HG02763 (cell line): ENCODE measurements around the gene E2F6.

Source experiments
- ATAC-seq: cut with Tn5 transposase; IDR thresholded peaks from one replicate; pipeline ENCODE4 v1.9.1; 2021; ENCODE audit warnings: mild to moderate bottlenecking, moderate library complexity; ENCODE audit not compliant: unreplicated experiment

E2F6 gene

GRCh38 chr2:11494310-11494709 is 28.3 kb upstream of the E2F6 start:
- no peak for ATAC-seq

DNA sequence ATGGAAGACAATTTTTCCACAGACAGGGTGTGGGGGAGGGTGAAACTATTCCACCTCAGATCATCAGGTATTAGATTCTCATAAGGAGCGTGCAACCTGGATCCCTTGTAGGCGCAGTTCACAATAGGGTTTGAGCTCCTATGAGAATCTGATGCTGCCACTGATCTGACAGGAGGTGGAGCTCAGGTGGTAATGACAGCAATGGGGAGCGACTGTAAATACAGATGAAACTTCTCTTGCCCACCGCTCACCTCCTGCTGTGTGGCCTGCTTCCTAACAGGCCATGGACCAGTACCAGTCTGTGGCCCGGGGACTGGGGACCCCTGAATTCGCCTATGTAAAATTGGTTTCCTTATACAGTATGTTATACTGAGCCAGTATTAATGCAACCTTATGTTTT is 27.3 kb upstream of the E2F6 start:
- no peak for ATAC-seq

DNA sequence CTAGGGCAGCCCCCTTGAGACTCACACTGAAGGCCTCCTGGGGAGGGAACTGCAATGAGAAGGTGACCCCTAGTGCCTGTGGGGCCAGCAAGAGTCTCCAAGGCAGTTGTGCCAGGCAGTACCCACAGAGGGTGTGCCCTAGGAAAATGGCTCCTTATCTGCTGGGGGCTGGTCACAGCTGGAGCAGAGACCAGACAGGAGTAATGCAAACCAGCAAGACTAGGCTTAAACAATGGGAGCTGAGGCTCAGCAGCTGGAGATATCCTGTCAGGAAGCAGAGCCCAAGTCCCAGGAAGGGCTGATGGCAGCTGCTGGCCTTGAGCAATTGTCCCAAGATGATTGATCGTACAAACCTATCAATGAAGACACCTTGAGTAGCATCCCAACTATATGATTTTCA is 26.8 kb upstream of the E2F6 start:
- ATAC-seq, result no peak

DNA sequence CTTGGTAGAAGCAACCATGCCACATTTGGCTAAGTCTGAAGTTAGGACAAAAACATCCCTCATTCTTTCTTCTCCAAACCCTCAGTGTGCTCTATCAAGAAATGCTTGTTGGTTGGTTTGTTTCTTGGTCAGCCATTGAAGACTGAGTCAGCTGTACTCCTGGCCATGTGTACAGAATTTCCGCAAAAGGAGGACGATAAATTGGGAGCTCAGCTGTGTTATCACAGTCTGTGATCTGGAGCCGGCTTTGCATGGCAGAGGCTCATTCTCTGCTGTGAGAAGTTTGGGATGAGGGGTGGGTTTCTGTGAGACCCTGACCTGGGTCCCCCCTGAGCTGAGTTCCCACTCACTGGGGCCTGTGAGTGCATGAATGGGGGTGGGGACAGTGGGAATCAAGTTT is 26.3 kb upstream of the E2F6 start:
- ATAC-seq, result no peak

DNA sequence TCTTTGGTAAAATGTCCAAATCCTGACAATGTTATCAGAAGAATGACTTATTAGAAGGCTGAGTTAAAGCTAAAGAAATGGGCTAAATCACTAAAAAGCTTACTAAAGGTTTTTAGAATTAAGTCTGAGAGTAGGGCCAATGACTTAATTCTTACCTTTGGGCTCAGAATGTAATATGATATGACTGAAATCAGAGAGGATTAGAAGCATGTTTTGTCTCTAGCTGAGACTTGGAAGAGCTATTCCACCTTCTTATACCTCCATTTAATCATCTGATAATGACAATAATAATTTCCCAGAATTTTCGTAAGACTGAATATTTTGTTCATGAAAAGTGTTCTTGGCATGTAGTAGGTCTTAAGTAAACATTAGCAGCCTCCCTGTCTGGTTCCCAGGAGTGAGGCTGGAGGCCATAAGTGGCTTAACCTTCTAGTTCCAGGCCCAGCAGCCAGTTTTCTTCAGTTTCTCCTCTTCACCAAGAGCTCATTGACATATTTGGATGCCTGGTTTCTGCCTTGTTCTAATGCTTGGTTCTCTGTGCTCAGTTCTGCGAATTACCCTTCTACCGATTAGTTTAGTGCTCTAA is 25.5 kb upstream of the E2F6 start:
- ATAC-seq, result no peak

DNA sequence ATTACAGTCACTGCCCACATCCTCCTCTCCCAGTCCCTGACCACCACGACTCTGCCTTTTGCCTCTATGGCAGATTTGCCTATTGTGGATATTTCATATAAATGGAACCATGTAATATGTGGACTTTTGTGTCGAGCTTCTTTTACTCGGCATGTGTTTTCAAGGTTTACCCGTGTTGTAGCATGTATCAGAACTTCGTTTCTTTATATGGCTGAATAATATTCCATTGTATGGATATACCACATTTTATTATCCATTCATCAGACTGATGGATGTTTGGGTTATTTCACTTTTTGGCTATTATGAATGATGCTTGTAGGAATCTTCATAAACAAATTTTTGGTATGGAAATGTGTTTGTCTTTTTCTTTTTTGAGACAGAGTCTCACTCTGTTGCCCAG is 24.2 kb upstream of the E2F6 start:
- ATAC-seq, result no peak

DNA sequence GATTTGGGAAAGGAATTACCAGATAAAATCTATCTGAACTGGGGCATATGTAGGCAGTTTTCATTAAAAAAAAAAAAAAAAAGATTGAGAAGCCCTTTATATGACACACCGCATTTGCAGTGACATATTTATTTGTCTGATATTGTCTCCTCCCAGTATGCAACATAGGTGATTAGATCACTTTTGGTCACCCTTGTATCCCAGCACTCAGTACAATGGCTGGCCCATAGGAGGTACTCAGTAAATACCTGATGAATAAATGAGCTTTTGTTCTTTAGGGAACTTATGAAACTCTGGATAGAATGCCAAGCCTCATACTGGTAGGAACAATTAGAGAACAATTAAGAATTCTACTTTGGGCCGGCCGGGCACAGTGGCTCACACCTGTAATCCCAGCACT is 22.8 kb upstream of the E2F6 start:
- no peak for ATAC-seq

GRCh38 chr2:11483806-11484617 is 18.1 kb upstream of the E2F6 start:
- no peak for ATAC-seq

DNA sequence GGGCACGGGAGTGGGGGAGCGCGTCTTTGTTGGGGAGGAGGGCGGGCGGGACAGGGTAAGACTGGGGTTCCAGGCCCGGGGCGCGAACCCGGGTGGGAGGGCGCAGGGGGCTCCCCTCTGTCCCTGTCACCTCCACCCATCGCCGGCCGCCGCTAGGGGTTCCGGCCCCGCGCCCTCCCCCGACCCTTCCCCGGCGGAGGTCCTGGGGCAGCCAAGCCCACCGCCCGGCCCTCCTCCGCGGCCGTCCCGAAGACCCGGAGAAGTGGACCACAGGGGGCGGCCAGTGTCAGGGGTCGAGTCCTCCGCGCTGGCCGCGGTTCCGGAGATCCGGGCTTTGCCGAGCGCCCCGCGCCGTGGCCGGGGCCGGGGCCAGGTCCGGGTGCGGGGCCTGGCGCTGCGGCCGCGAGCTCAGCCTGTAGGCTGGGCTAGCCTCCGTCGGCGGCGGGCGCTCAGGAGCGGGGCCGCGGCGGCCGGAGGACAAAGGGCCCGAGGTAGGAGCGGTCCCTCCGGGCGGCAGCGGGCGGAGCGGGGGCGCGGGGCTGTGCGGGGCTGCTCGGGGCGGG is 16.6 kb upstream of the E2F6 start:
- no peak for ATAC-seq

- ATAC-seq, result no peak
Measured at GRCh38 chr2:11481789-11482472, 16.0 kb upstream of the E2F6 start.

DNA sequence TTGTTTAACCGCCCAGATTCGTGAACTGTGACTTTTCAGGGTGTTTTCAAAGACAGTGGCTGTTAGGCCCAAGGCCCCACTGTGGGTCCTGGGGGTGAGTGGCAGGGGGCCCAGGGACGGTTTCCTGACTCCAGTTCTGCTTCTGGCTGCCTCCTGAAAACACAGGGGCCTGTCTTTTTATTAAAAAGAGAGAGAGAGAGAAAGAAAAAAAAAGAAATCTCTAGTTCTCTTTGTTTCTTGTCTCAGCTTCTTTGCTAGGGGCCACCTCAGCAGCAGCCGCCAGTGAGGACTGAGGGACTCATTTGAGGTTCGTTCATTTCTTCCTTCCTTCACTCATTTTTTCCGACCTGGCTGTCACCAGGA is 15.4 kb upstream of the E2F6 start:
- no peak for ATAC-seq

DNA sequence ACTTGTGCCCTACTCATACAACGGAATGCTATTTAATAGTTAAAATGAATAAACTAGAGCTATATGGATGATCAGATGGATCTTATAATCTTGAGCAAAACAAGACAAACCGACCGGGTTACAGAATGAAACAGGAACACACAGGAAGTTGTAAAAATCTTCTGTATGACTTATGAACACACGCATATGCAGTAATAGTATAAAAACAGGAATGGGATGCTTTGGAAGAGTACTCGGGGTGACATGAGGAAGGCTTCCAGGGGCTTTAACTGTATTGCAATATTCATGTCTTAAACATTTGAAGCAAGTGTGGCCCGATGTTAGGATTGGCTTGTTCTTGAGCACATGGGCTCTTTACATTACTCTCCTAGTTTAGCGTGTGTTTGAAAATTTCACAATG is 14.9 kb upstream of the E2F6 start:
- ATAC-seq, result no peak

DNA sequence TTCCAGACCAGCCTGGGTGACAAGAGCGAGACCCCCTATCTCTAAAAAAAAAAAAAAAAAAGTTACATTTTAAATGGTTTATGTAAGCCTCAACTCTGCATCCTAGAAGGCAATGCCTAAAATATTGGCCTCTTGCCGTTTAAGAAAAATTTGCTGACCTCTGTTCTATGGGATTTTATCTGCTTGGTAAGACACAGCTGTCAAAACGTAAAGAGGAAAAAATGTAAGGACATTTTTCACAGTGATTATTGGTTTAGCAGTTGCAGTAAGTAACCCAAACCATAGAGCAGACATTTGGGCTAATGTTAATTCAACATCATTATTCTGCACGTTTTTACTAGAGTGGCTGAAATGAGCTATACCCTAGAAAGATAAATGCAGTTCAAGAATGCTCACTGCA is 14.4 kb upstream of the E2F6 start:
- no peak for ATAC-seq

- ATAC-seq, result no peak
Measured at GRCh38 chr2:11478899-11479605, 13.1 kb upstream of the E2F6 start.

DNA sequence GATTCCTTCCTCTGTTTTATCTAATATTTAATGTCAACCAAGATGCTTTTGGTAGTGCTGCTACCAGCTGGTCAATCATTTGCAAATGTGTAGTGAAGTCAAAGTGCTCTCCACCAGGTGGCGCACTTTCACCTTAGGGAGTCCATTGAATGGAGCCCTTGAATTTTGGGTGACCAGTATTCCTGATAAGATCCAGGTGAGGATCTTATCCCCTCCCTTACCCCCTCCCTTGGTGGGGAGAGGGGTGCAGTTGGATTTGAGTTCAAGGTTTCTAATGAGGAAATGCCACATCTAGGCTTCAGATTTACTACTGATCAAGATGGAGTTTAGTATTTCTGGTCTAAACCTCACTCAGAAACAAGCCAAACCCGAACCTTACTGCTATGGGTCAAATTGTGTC is 12.0 kb upstream of the E2F6 start:
- peak; percentile 87 for ATAC-seq

- ATAC-seq, result no peak
Measured at GRCh38 chr2:11473659-11474433, 7.9 kb upstream of the E2F6 start.

GRCh38 chr2:11467749-11468148 is 1.8 kb upstream of the E2F6 start:
- ATAC-seq, result no peak

- no peak for ATAC-seq
Measured at GRCh38 chr2:11467129-11467649, 1.2 kb upstream of the E2F6 start.

- peak; percentile 20 for ATAC-seq
Measured at GRCh38 chr2:11466307-11467128, 557 bp upstream of the E2F6 start.

DNA sequence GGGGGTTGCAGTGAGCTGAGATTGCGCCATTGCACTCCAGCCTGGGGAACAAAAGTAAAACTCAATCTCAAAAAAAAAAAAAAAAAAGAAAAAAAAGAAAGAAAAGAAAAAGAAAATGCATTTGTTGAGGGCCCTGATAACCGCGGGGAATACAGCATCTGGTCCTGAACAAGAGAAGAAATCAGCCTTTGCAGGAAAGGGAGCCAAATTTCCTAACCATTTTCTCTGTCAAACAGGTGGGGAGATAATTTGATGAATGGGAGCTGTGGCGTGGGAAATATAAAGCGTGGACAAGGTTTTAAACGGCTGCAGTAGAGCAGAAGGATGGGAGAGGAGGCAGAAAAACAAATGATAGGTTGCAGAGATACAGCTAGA is 864 bp downstream of the E2F6 start:
- ATAC-seq, result no peak
